Neural crest cell (in vitro differentiated cells): ENCODE data around the gene SAMD14. TPM values are rescaled to one million over a fixed set of nuclear protein-coding genes. Genes with fewer than 3 reads are reported as not detected.

Experiments
- DNase-seq: peaks from one replicate; pipeline ENCODE4 v3.0.0; 2021; ENCODE audit warnings: low read depth, mixed read lengths, low spot score
- H3K27ac Mint-ChIP-seq: one replicate; pipeline ENCODE4 v1.8.0; 2021; ENCODE audit warnings: mild to moderate bottlenecking, mixed read lengths; ENCODE audit not compliant: unreplicated experiment
- H3K27me3 Mint-ChIP-seq: 2 replicates; pipeline ENCODE4 v1.8.0; 2021; ENCODE audit warnings: low read depth, mild to moderate bottlenecking, mixed read lengths
- H3K36me3 Mint-ChIP-seq: 2 replicates; pipeline ENCODE4 v1.8.0; 2021; ENCODE audit warnings: low read depth, mild to moderate bottlenecking, mixed read lengths
- H3K4me1 Mint-ChIP-seq: 2 replicates; pipeline ENCODE4 v1.8.0; 2021; ENCODE audit warnings: mixed read lengths
- H3K4me3 Mint-ChIP-seq: one replicate; pipeline ENCODE4 v1.8.0; 2021; ENCODE audit warnings: mild to moderate bottlenecking, mixed read lengths
- H3K9me3 Mint-ChIP-seq: 2 replicates; pipeline ENCODE4 v1.8.0; 2021; ENCODE audit warnings: mixed read lengths
- total RNA-seq: library from RNA; stranded (reverse); gene quantifications from 2 replicates; pipeline ENCODE4 v1.2.1, GENCODE V29; 2021
- TF ChIP-seq, protein P1 (sequence below): fragments of 200-600 bp; sonication (generic); conservative IDR thresholded peaks from 2 replicates; pipeline ENCODE4 v1.5.0; 2021; ENCODE audit warnings: antibody characterized with exemption, mild to moderate bottlenecking

The SAMD14 gene
- total RNA-seq, 1 donor from 2014 or later = 28.7 TPM

DNA sequence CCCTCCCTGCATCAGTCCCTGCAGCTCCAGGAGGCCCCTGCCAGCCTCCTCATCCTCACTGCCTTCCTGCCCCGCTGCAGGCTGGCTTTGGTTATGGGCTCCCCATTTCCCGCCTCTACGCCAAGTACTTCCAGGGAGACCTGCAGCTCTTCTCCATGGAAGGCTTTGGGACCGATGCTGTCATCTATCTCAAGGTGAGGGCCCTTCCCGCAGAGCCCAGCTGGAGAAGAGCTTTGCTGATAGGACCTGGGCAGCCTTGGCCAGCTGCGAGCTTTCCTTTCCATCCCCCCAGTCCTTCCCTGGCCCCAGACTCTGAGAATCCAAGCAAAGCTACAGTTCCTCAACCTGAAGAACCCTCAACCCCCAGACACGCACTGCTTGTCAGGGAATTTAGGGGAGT is 20.8 kb downstream of the SAMD14 start:
- H3K9me3 Mint-ChIP-seq = no peaks in the 10 kb centered on the region
- no peaks in the 10 kb centered on the region for H3K36me3 Mint-ChIP-seq
- TF ChIP-seq, protein P1, sequence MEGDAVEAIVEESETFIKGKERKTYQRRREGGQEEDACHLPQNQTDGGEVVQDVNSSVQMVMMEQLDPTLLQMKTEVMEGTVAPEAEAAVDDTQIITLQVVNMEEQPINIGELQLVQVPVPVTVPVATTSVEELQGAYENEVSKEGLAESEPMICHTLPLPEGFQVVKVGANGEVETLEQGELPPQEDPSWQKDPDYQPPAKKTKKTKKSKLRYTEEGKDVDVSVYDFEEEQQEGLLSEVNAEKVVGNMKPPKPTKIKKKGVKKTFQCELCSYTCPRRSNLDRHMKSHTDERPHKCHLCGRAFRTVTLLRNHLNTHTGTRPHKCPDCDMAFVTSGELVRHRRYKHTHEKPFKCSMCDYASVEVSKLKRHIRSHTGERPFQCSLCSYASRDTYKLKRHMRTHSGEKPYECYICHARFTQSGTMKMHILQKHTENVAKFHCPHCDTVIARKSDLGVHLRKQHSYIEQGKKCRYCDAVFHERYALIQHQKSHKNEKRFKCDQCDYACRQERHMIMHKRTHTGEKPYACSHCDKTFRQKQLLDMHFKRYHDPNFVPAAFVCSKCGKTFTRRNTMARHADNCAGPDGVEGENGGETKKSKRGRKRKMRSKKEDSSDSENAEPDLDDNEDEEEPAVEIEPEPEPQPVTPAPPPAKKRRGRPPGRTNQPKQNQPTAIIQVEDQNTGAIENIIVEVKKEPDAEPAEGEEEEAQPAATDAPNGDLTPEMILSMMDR = no peak
- H3K4me1 Mint-ChIP-seq = peaks cover 28% of the 10 kb centered on the region
- H3K27ac Mint-ChIP-seq = no peak overlapping the region
- H3K4me3 Mint-ChIP-seq = no peak overlapping the region
- no peaks in the 10 kb centered on the region for H3K27me3 Mint-ChIP-seq
- no peak for DNase-seq

DNA sequence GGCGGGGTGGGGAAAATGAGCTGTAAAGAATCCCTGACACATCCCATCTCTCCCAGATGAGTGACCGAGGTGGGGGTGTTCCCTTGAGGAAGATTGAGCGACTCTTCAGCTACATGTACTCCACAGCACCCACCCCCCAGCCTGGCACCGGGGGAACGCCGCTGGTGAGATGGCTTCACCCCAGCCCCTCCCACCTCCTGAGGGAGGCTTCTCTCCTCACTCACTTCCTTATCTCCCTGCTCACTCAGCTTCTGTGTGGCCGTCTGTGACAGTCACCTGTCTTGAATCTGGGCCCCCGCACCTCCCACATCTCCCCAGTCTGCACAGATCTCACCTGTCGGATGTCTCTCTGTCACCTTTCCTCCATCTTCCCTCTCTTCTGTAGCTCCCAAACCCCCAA is 21.4 kb downstream of the SAMD14 start:
- Mint-ChIP-seq H3K4me1 (peaks cover 26% of the 10 kb centered on the region), H3K36me3 (no peaks in the 10 kb centered on the region), H3K4me3 (no peak overlapping the region), H3K27ac (no peak overlapping the region), H3K27me3 (no peaks in the 10 kb centered on the region), H3K9me3 (no peaks in the 10 kb centered on the region)
- DNase-seq = no peak
- TF ChIP-seq, protein P1 = no peak

DNA sequence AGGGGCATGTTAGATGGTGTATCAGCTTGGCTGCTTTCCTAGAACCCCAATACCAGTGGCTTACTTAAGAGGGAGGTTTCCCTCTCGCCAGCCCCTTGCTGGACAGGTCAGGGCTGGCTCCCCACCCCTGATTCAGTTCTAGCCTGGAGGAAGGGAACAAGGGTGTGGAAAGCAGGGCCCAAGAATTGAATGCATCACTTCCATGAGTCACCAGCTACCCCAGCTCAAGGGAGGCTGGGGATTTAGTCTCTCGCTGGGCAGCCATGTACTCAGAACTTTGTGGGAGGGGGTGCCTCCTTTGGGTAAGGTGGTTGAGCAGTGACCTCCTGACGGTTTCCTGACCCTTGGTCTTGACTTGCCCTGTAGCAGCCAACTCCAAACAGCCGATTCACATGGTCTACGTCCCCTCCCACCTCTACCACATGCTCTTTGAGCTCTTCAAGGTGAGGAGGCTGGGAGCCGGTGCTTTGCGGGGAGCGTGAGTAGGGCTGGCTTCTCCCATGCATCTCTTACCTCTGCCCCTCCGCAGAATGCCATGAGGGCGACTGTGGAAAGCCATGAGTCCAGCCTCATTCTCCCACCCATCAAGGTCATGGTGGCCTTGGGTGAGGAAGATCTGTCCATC is 22.1 kb downstream of the SAMD14 start:
- Mint-ChIP-seq H3K9me3 (no peaks in the 10 kb centered on the region), H3K27ac (no peak overlapping the region), H3K36me3 (no peaks in the 10 kb centered on the region), H3K4me3 (no peak overlapping the region), H3K27me3 (no peaks in the 10 kb centered on the region), H3K4me1 (peaks cover 20% of the 10 kb centered on the region)
- no peak for DNase-seq
- TF ChIP-seq, protein P1 = no peak

DNA sequence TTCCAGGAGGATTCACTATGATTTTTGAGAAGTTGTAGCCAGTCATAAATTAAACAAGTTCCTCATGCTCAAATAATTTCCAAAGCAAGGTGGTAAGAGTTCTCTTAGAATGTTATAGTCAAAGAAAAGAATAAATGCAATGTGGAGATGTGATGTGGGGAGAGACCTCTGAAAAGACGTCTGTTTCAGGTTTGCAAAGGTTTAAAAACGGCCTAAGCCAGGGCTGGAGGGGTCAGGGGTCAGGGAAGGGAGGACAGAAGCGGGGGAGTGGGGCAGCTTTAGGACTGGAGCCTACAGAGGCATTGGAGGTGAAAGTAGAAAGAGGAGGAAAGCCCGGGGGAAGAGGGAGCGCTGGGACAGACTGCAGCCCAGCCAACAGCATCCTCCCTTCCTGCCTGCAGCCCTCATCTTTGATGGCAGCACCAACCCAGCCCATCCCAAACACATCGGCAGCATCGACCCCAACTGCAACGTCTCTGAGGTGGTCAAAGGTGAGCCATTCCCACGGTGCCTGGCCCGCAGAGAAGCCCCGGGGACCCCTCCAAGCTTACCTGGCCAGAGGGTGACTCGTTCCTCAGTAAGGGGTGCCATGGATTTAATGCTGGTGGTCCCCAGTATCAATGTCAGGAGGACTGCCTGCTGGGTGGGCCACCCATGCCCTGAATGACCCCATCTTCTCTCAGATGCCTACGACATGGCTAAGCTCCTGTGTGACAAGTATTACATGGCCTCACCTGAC is 23.4 kb downstream of the SAMD14 start:
- Mint-ChIP-seq H3K4me1 (peaks cover 15% of the 10 kb centered on the region), H3K27ac (no peak overlapping the region), H3K27me3 (no peaks in the 10 kb centered on the region), H3K36me3 (no peaks in the 10 kb centered on the region), H3K9me3 (no peaks in the 10 kb centered on the region), H3K4me3 (no peak overlapping the region)
- TF ChIP-seq, protein P1 = no peak
- no peak for DNase-seq

DNA sequence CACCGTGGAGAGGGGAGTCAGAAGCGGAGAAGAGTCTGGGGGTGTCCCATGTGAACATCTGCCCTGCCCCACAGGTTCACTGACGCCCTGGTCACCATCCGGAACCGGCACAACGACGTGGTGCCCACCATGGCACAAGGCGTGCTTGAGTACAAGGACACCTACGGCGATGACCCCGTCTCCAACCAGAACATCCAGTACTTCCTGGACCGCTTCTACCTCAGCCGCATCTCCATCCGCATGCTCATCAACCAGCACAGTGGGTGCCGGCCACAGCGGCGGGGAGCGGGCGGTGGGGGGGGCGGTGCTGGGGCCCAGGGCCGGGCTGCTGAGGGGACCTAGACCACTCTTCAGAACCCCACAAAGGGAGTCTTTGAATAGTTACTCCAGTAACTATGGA is 24.1 kb downstream of the SAMD14 start:
- Mint-ChIP-seq H3K4me1 (peaks cover 9% of the 10 kb centered on the region), H3K4me3 (no peak overlapping the region), H3K27ac (no peak overlapping the region), H3K9me3 (no peaks in the 10 kb centered on the region), H3K36me3 (no peaks in the 10 kb centered on the region), H3K27me3 (no peaks in the 10 kb centered on the region)
- TF ChIP-seq, protein P1 = no peak
- no peak for DNase-seq
